ENCODE data around the gene NFIX.

Gene NFIX

GRCh38 chr19:13078897-13079541 is 83.7 kb downstream of the NFIX start:
- no peak for DNase-seq

GRCh38 chr19:13079542-13079986 is 84.3 kb downstream of the NFIX start:
- DNase-seq: no peak

- DNase-seq: peak; percentile 92
Observed at GRCh38 chr19:13082192-13083007, 87.1 kb downstream of the NFIX start.

GRCh38 chr19:13083008-13083404 is 87.7 kb downstream of the NFIX start:
- DNase-seq: no peak

GRCh38 chr19:13083627-13084026 is 88.4 kb downstream of the NFIX start:
- DNase-seq: no peak

- no peak for DNase-seq
Observed at GRCh38 chr19:13085666-13086065, 90.4 kb downstream of the NFIX start.

- no peak for DNase-seq
Observed at GRCh38 chr19:13086341-13086740, 91.1 kb downstream of the NFIX start.

GRCh38 chr19:13087295-13087694 is 92.0 kb downstream of the NFIX start:
- DNase-seq: no peak

- no peak for DNase-seq
Observed at GRCh38 chr19:13087795-13088537, 92.7 kb downstream of the NFIX start.

GRCh38 chr19:13089139-13089856 is 94.0 kb downstream of the NFIX start:
- no peak for DNase-seq

- DNase-seq: no peak
Observed at GRCh38 chr19:13089857-13090507, 94.7 kb downstream of the NFIX start.

- DNase-seq: no peak
Observed at GRCh38 chr19:13090511-13091231, 95.4 kb downstream of the NFIX start.

GRCh38 chr19:13091400-13092157 is 96.3 kb downstream of the NFIX start:
- DNase-seq: no peak

GRCh38 chr19:13092158-13092543 is 96.9 kb downstream of the NFIX start:
- no peak for DNase-seq

- no peak for DNase-seq
Observed at GRCh38 chr19:13092606-13093235, 97.4 kb downstream of the NFIX start.

GRCh38 chr19:13093407-13094105 is 98.3 kb downstream of the NFIX start:
- peak; percentile 68 for DNase-seq

GRCh38 chr19:13094106-13094504 is 98.8 kb downstream of the NFIX start:
- no peak for DNase-seq

GRCh38 chr19:13094771-13095392 is 99.6 kb downstream of the NFIX start:
- no peak for DNase-seq

- no peak for DNase-seq
Observed at GRCh38 chr19:13095393-13095784, 100.1 kb downstream of the NFIX start.

Measured in NCI-H2107 (cell line).